KMS-11 (cell line): ENCODE measurements around the gene NEK8.

ENCODE experiments used
- H2AFZ ChIP-seq: fragments of 200-600 bp; sonication (generic); 2 replicates; pipeline ENCODE4 v1.6.1; 2016; ENCODE audit warnings: antibody characterized with exemption, mixed run types, low read depth
- H3K27ac ChIP-seq: fragments of 200-600 bp; sonication (generic); 2 replicates; pipeline ENCODE4 v1.6.1; 2016; ENCODE audit warnings: mild to moderate bottlenecking, mixed run types
- H3K27me3 ChIP-seq: fragments of 200-600 bp; sonication (generic); 2 replicates; pipeline ENCODE4 v1.6.1; 2017; ENCODE audit warnings: mild to moderate bottlenecking, low read depth, mixed run types, moderate library complexity; ENCODE audit not compliant: insufficient read depth
- H3K36me3 ChIP-seq: fragments of 200-600 bp; sonication (generic); 2 replicates; pipeline ENCODE4 v1.6.1; 2017; ENCODE audit warnings: mild to moderate bottlenecking, mixed run types; ENCODE audit not compliant: insufficient read depth
- H3K4me1 ChIP-seq: fragments of 200-600 bp; sonication (generic); 2 replicates; pipeline ENCODE4 v1.6.1; 2016; ENCODE audit warnings: mild to moderate bottlenecking, low read depth, mixed run types; ENCODE audit not compliant: poor library complexity, severe bottlenecking
- H3K4me2 ChIP-seq: fragments of 200-600 bp; sonication (generic); 2 replicates; pipeline ENCODE4 v1.7.0; 2016; ENCODE audit warnings: mild to moderate bottlenecking, mixed run types
- H3K4me3 ChIP-seq: fragments of 200-600 bp; sonication (generic); IDR thresholded peaks from 2 replicates; pipeline ENCODE4 v1.6.1; 2017; ENCODE audit warnings: low read depth, low read length, mixed read lengths; ENCODE audit not compliant: insufficient read depth
- H3K79me2 ChIP-seq: fragments of 200-600 bp; sonication (generic); 2 replicates; pipeline ENCODE4 v1.6.1; 2016; ENCODE audit warnings: low read depth, mixed run types; ENCODE audit not compliant: insufficient read depth
- H3K9ac ChIP-seq: fragments of 200-600 bp; sonication (generic); 2 replicates; pipeline ENCODE4 v1.6.1; 2016; ENCODE audit warnings: mild to moderate bottlenecking, mixed run types
- H4K20me1 ChIP-seq: fragments of 200-600 bp; sonication (generic); 2 replicates; pipeline ENCODE4 v1.6.1; 2016; ENCODE audit warnings: mild to moderate bottlenecking, mixed run types; ENCODE audit not compliant: insufficient read depth
- CTCF ChIP-seq: fragments of 200-600 bp; sonication (generic); conservative IDR thresholded peaks from 2 replicates; pipeline ENCODE4 v1.6.1; 2017; ENCODE audit warnings: low read depth, mild to moderate bottlenecking, antibody characterized with exemption, low read length, moderate library complexity, mixed read lengths

NEK8 gene

GRCh38 chr17:28686296-28686695 lies 42.3 kb upstream of the NEK8 start:
- Histone ChIP-seq H3K27me3 (no peaks in the 10 kb centered on the region), H3K4me1 (no peaks in the 10 kb centered on the region), H3K9ac (no peak overlapping the region), H3K27ac (no peak overlapping the region), H3K4me3 (no peak overlapping the region), H2AFZ (no peak overlapping the region), H3K79me2 (no peaks in the 10 kb centered on the region), H4K20me1 (no peaks in the 10 kb centered on the region), H3K4me2 (no peak overlapping the region), H3K36me3 (peaks cover 49% of the 10 kb centered on the region; the same call in 1 of the 2 replicates)
- no peak for TF ChIP-seq CTCF

GRCh38 chr17:28688481-28688880 lies 40.1 kb upstream of the NEK8 start:
- Histone ChIP-seq H3K4me1 (no peaks in the 10 kb centered on the region), H3K27ac (no peak overlapping the region), H3K4me3 (no peak overlapping the region), H4K20me1 (no peaks in the 10 kb centered on the region), H3K9ac (no peak overlapping the region), H2AFZ (no peak overlapping the region), H3K4me2 (no peak overlapping the region), H3K79me2 (no peaks in the 10 kb centered on the region), H3K36me3 (peaks cover 41% of the 10 kb centered on the region; the same call in 1 of the 2 replicates), H3K27me3 (no peaks in the 10 kb centered on the region)
- TF ChIP-seq CTCF: no peak

- Histone ChIP-seq H3K4me3 (no peak overlapping the region), H3K4me2 (no peak overlapping the region), H3K36me3 (peaks cover 41% of the 10 kb centered on the region; the same call in 1 of the 2 replicates), H3K4me1 (no peaks in the 10 kb centered on the region), H3K27me3 (no peaks in the 10 kb centered on the region), H3K79me2 (no peaks in the 10 kb centered on the region), H4K20me1 (no peaks in the 10 kb centered on the region), H3K9ac (no peak overlapping the region), H3K27ac (no peak overlapping the region), H2AFZ (no peak overlapping the region)
- no peak for TF ChIP-seq CTCF
Observed at GRCh38 chr17:28689011-28689410, 39.6 kb upstream of the NEK8 start.

GRCh38 chr17:28693869-28694268 lies 34.7 kb upstream of the NEK8 start:
- H3K9ac ChIP-seq: no peak overlapping the region
- no peaks in the 10 kb centered on the region for H3K27me3 ChIP-seq
- H3K36me3 ChIP-seq: peaks cover 35% of the 10 kb centered on the region; the same call in 1 of the 2 replicates
- no peaks in the 10 kb centered on the region for H3K79me2 ChIP-seq
- no peak overlapping the region for H3K4me2 ChIP-seq
- no peak overlapping the region for H3K4me3 ChIP-seq
- no peaks in the 10 kb centered on the region for H3K4me1 ChIP-seq
- no peak overlapping the region for H2AFZ ChIP-seq
- no peak overlapping the region for H3K27ac ChIP-seq
- no peaks in the 10 kb centered on the region for H4K20me1 ChIP-seq
- no peak for TF ChIP-seq CTCF
